Neural cell (in vitro differentiated cells): ENCODE measurements around the gene ATP7B.

ENCODE experiments used
- MXI1 ChIP-seq: fragments of 450-650 bp; conservative IDR thresholded peaks from 2 replicates; pipeline ENCODE4 v1.6.1; 2014; ENCODE audit warnings: antibody characterized with exemption, mild to moderate bottlenecking; ENCODE audit not compliant: poor library complexity, severe bottlenecking
- TF ChIP-seq, protein P1 (sequence below): fragments of 450-650 bp; IDR thresholded peaks from 2 replicates; pipeline ENCODE4 v1.5.1; 2014; ENCODE audit warnings: antibody characterized with exemption, mild to moderate bottlenecking, moderate library complexity; ENCODE audit not compliant: poor library complexity, severe bottlenecking

DNA sequence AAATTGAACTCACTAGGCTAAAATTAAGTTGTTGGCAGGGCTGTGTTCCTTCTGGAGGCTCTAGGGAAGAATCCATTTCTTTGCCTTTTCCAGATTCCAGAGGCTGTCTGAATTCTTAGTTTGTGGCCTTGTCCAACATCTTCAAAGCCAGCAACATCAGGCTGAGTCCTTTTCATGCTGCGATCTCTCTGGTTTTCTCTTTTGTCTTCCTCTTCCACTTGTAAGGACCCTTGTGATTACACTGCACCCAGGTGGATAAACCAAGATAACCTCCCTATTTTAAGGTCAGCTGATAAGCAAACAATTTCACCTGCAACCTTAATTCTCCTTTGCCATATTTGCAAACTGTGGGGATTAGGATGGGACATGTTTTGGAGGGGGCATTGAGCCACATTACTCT lies 24.8 kb upstream of the ATP7B start:
- TF ChIP-seq, protein P1, sequence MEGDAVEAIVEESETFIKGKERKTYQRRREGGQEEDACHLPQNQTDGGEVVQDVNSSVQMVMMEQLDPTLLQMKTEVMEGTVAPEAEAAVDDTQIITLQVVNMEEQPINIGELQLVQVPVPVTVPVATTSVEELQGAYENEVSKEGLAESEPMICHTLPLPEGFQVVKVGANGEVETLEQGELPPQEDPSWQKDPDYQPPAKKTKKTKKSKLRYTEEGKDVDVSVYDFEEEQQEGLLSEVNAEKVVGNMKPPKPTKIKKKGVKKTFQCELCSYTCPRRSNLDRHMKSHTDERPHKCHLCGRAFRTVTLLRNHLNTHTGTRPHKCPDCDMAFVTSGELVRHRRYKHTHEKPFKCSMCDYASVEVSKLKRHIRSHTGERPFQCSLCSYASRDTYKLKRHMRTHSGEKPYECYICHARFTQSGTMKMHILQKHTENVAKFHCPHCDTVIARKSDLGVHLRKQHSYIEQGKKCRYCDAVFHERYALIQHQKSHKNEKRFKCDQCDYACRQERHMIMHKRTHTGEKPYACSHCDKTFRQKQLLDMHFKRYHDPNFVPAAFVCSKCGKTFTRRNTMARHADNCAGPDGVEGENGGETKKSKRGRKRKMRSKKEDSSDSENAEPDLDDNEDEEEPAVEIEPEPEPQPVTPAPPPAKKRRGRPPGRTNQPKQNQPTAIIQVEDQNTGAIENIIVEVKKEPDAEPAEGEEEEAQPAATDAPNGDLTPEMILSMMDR: no peak
- TF ChIP-seq MXI1: no peak
